GM12864 (cell line): Measurements from ENCODE around the gene LRRC32.

ENCODE experiments used
- DNase-seq: peaks from one replicate; pipeline ENCODE4 v3.0.0-alpha.2; 2011; ENCODE audit warnings: low read depth
- H3K4me3 ChIP-seq: 2 replicates; pipeline ENCODE4 v1.5.1; 2011; ENCODE audit warnings: mild to moderate bottlenecking, low read depth, low read length, control low read depth
- TF ChIP-seq, protein P1 (sequence below): IDR thresholded peaks from 2 replicates; pipeline ENCODE4 v1.5.1; 2011; ENCODE audit warnings: low read depth, mild to moderate bottlenecking, moderate library complexity, low read length, control low read depth, inconsistent platforms; ENCODE audit errors: missing control alignments

Gene LRRC32

DNA sequence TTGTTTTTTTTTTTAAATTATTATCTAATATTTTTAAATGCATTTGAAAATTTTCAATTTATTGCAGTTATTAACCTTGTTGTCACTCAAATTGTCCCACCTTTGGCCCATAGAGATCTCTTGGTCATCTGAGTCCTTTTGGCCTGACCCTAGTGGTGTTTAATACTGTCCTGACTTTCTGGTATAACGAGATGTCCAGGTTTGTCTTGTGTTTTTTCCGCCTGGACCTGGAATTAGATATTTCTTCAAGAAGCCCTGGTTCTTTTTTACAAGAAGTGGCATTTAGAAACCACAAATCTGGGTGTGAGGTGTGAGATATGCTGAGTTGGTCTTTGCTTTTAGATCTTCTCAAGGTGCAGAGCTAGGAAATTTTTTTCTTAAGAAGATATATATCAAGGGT lies 38.1 kb downstream of the LRRC32 start:
- DNase-seq = no peak
- no peak overlapping the region for H3K4me3 ChIP-seq
- TF ChIP-seq, protein P1, sequence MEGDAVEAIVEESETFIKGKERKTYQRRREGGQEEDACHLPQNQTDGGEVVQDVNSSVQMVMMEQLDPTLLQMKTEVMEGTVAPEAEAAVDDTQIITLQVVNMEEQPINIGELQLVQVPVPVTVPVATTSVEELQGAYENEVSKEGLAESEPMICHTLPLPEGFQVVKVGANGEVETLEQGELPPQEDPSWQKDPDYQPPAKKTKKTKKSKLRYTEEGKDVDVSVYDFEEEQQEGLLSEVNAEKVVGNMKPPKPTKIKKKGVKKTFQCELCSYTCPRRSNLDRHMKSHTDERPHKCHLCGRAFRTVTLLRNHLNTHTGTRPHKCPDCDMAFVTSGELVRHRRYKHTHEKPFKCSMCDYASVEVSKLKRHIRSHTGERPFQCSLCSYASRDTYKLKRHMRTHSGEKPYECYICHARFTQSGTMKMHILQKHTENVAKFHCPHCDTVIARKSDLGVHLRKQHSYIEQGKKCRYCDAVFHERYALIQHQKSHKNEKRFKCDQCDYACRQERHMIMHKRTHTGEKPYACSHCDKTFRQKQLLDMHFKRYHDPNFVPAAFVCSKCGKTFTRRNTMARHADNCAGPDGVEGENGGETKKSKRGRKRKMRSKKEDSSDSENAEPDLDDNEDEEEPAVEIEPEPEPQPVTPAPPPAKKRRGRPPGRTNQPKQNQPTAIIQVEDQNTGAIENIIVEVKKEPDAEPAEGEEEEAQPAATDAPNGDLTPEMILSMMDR = no peak

DNA sequence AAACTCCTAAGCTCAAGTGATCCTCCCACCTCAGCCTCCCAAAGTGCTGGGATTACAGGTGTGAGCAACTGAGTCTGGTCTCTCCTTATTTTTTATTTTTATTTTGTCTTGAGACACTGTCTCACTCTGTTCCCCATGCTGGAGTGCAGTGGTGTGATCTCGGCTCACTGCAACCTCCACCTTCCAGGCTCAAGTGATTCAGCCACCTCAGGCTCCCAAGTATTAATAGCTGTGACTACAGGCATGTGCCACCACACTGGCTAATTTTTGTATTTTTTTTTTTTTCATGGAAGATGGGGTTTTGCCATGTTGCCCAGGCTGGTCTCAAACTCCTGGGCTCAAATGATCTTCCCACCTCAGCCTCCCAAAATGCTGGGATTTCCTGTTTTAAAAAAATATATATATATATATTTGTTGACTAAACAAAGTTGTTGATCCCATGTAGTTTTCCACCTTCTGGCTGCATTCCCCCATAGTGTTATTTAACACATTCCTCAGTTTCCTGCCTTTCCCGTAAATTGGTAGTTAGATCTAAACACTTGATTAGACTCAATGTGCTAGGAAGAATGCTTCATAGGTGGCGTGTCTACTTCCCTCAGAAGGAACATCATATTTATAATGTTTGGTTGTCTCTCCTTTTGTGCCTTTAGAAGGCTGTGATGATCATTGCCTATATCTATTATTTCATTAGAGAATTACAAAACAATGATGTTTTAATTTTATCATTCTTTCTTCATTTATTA lies 38.8 kb downstream of the LRRC32 start:
- H3K4me3 ChIP-seq = no peak overlapping the region
- TF ChIP-seq, protein P1 = no peak
- DNase-seq = no peak

GRCh38 chr11:76630600-76631281 lies 39.8 kb downstream of the LRRC32 start:
- TF ChIP-seq, protein P1 = no peak
- no peak for DNase-seq
- H3K4me3 ChIP-seq = no peak overlapping the region

GRCh38 chr11:76629853-76630599 lies 40.5 kb downstream of the LRRC32 start:
- TF ChIP-seq, protein P1 = no peak
- H3K4me3 ChIP-seq = no peak overlapping the region
- no peak for DNase-seq

DNA sequence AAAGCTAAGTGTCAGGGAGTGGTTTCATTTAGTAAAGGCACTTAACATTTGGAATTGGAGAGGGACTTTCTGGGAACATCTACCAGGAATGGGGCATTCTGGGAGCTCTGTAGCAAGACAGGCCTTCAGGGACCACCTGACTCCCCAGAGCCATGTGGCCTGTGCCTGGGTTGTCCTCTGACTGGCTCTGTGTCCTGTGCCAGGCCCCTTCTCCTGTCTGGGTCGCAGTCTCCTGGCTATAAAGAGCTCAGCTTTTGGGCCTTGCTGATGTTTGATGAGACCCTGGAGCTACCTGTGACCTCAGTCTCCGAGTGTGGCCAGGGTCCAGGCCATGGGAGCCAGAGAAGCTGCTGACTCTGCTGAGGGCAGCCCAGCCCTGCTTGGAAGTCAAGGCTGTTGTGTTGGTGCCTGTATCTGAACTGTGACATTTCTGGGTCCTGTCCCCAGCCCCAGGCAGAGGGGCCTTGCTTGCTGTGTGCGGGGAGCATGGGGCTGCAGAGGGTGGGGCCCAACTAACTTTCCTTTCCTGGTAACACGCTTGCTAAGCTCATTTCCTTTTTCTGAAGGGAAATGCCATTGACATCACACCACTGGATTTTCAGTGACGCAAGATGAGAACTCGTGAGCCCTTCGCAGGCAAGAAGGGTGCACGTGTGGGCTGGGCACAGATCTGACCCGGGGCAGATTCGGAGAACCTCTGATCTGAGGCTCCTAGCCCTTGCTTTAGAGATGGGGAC lies 41.3 kb downstream of the LRRC32 start:
- DNase-seq = peak; percentile 48
- TF ChIP-seq, protein P1 = no peak
- no peak overlapping the region for H3K4me3 ChIP-seq

GRCh38 chr11:76628408-76628947 lies 42.1 kb downstream of the LRRC32 start:
- H3K4me3 ChIP-seq = no peak overlapping the region
- TF ChIP-seq, protein P1 = no peak
- peak; percentile 40 for DNase-seq
